Measurements from ENCODE around the gene MSTN.
A peak's percentile ranks its signal among the peaks of the same experiment; 100 is the strongest.
"Not testable (repeated sequence)": the region's sequence is repeated elsewhere in the genome, so short reads cannot be mapped to it uniquely, and the experiment has no call there.

MSTN gene

GRCh38 chr2:190063624-190064023, 1.1 kb upstream of the MSTN start:
- DNase-seq (ENCODE audit: low read depth) = no peak

GRCh38 chr2:190062053-190062452, 476 bp downstream of the MSTN start:
- no peak for DNase-seq (ENCODE audit: low read depth)

GRCh38 chr2:190060626-190061025, 1.9 kb downstream of the MSTN start:
- no peak for DNase-seq (ENCODE audit: low read depth)

- no peak for DNase-seq (ENCODE audit: low read depth)
Measured at GRCh38 chr2:190060019-190060418, 2.5 kb downstream of the MSTN start.

- peak; percentile 10 for DNase-seq (ENCODE audit: low read depth)
Measured at GRCh38 chr2:190053426-190053825, 9.1 kb downstream of the MSTN start.

GRCh38 chr2:190052307-190052706, 10.2 kb downstream of the MSTN start:
- DNase-seq (ENCODE audit: low read depth) = no peak

GRCh38 chr2:190051223-190051622, 11.3 kb downstream of the MSTN start:
- no peak for DNase-seq (ENCODE audit: low read depth)

GRCh38 chr2:190050001-190050400, 12.5 kb downstream of the MSTN start:
- peak; percentile 48 for DNase-seq (ENCODE audit: low read depth)

- no peak for DNase-seq (ENCODE audit: low read depth)
Measured at GRCh38 chr2:190044866-190045265, 17.7 kb downstream of the MSTN start.

GRCh38 chr2:190043441-190043840, 19.1 kb downstream of the MSTN start:
- peak; percentile 12 for DNase-seq (ENCODE audit: low read depth)

- DNase-seq (ENCODE audit: low read depth) = no peak
Measured at GRCh38 chr2:190036071-190036470, 26.5 kb downstream of the MSTN start.

GRCh38 chr2:190034417-190034816, 28.1 kb downstream of the MSTN start:
- DNase-seq (ENCODE audit: low read depth) = not testable (repeated sequence)

GRCh38 chr2:190031969-190032618, 30.4 kb downstream of the MSTN start:
- no peak for DNase-seq (ENCODE audit: low read depth)

GRCh38 chr2:190023860-190024259, 38.7 kb downstream of the MSTN start:
- peak; percentile 41 for DNase-seq (ENCODE audit: low read depth)

- no peak for DNase-seq (ENCODE audit: low read depth)
Measured at GRCh38 chr2:190020720-190021119, 41.8 kb downstream of the MSTN start.

GRCh38 chr2:190017837-190018236, 44.7 kb downstream of the MSTN start:
- DNase-seq (ENCODE audit: low read depth) = no peak

GRCh38 chr2:190015969-190016368, 46.6 kb downstream of the MSTN start:
- not testable (repeated sequence) for DNase-seq (ENCODE audit: low read depth)
